ENCODE data around the gene GREM1. TPM values are rescaled to one million over a fixed set of nuclear protein-coding genes. Genes with fewer than 3 reads are reported as not detected.

Gene GREM1
- total and polyA plus RNA-seq, 2 donors (not counting 3 experiments of a cell fraction or from before 2014, with no cell fraction given): not detected

- intact Hi-C loops (cut with micrococcal nuclease): no loop called here
- Histone ChIP-seq H3K4me1 (ENCODE audit: control insufficient read depth, extremely low read depth, insufficient read depth, low read length) (peaks cover 2% of the 10 kb centered on the region), H3K4me3 (replicated peaks in 1 of 3; ENCODE audit: insufficient read depth in 1 of 3, low read depth in 1 of 3, low read length in 3 of 3) (no peak overlapping the region), H3K4me2 (ENCODE audit: insufficient read depth, low read length) (no peak overlapping the region), H3K79me2 (ENCODE audit: control insufficient read depth, insufficient read depth, low read length) (no peaks in the 10 kb centered on the region), H3K9me3 (replicated peaks; ENCODE audit: control insufficient read depth, insufficient read depth, low read length) (no peaks in the 10 kb centered on the region), H2AFZ (ENCODE audit: low read depth, low read length) (no peak overlapping the region), H4K20me1 (replicated peaks; ENCODE audit: control insufficient read depth, extremely low read depth, insufficient read depth, low read length) (no peaks in the 10 kb centered on the region), H3K27me3 (ENCODE audit: control insufficient read depth in 2 of 2, insufficient read depth in 2 of 2, low read length in 2 of 2) (peaks cover 0 to under 1% of the 10 kb centered on the region in 2 experiments), H3K9ac (replicated peaks; ENCODE audit: extremely low read depth, insufficient read depth, low read length) (no peak overlapping the region), H3K36me3 (ENCODE audit: control insufficient read depth in 2 of 2, extremely low read depth in 1 of 2, insufficient read depth in 2 of 2, low read length in 2 of 2) (no peaks in the 10 kb centered on the region), H3K27ac (ENCODE audit: insufficient read depth, low read depth, low read length) (no peak overlapping the region), H3K9me1 (replicated peaks; ENCODE audit: control insufficient read depth, extremely low read depth, insufficient read depth, low read length) (no peaks in the 10 kb centered on the region)
- FAIRE-seq (no peak), DNase-seq (ENCODE audit: low read depth, low spot score) (no peak)
- POLR2A ChIA-PET: no interaction called here
- CTCF ChIA-PET: interaction anchor here (1.0 to 1.6 kb wide), 5 partner anchors 17 to 268 kb away, joined by 3 to 4 read pairs (median 3); no protein-coding TSS in a partner anchor
- dilution Hi-C loops (cut with MboI; ENCODE audit: extremely low pct_ligation_motif_present, low sequenced_read_pairs): loop anchor here (25.0 kb wide), 1 partner anchor 299 kb away; no protein-coding TSS in a partner anchor
- TF ChIP-seq MYC (IDR thresholded peaks at IDR 0.05; ENCODE audit: low read depth, low read length) (no peak), MAX (IDR thresholded peaks at IDR 0.05; ENCODE audit: insufficient read depth, insufficient read length) (no peak), FOS (IDR thresholded peaks at IDR 0.05; ENCODE audit: borderline replicate concordance, insufficient read depth, low read length) (no peak), EZH2 (IDR thresholded peaks at IDR 0.05; ENCODE audit: borderline replicate concordance, low read depth, low read length, severe bottlenecking) (no peak)
- no TSS peak for BruUV-seq (replicated peaks)
Observed at GRCh38 chr15:32688151-32688639, 29.6 kb upstream of the GREM1 start.

- H3K9me3 ChIP-seq (replicated peaks; ENCODE audit: control insufficient read depth, insufficient read depth, low read length): no peaks in the 10 kb centered on the region
- H3K4me3 ChIP-seq (replicated peaks in 1 of 3; ENCODE audit: insufficient read depth in 1 of 3, low read depth in 1 of 3, low read length in 3 of 3): no peak overlapping the region
- no TSS peak for BruUV-seq (replicated peaks)
- no peak overlapping the region for H3K4me2 ChIP-seq (ENCODE audit: insufficient read depth, low read length)
- H3K27me3 ChIP-seq (ENCODE audit: control insufficient read depth in 2 of 2, insufficient read depth in 2 of 2, low read length in 2 of 2): peaks cover 0 to 1% of the 10 kb centered on the region in 2 experiments
- ChIA-PET POLR2A (no interaction called here), CTCF (interaction anchor here (1.5 kb wide), 2 partner anchors 11 to 28 kb away, joined by 5 to 6 read pairs; no protein-coding TSS in a partner anchor)
- H2AFZ ChIP-seq (ENCODE audit: low read depth, low read length): no peak overlapping the region
- FAIRE-seq (no peak), DNase-seq (ENCODE audit: low read depth, low spot score) (no peak)
- no peaks in the 10 kb centered on the region for H3K36me3 ChIP-seq (ENCODE audit: control insufficient read depth in 2 of 2, extremely low read depth in 1 of 2, insufficient read depth in 2 of 2, low read length in 2 of 2)
- no peak overlapping the region for H3K9ac ChIP-seq (replicated peaks; ENCODE audit: extremely low read depth, insufficient read depth, low read length)
- H4K20me1 ChIP-seq (replicated peaks; ENCODE audit: control insufficient read depth, extremely low read depth, insufficient read depth, low read length): no peaks in the 10 kb centered on the region
- no peak overlapping the region for H3K27ac ChIP-seq (ENCODE audit: insufficient read depth, low read depth, low read length)
- H3K79me2 ChIP-seq (ENCODE audit: control insufficient read depth, insufficient read depth, low read length): no peaks in the 10 kb centered on the region
- TF ChIP-seq POLR2AphosphoS5 (IDR thresholded peaks at IDR 0.05; ENCODE audit: insufficient read depth, low read depth, low read length) (no peak), JUN (IDR thresholded peaks at IDR 0.05; ENCODE audit: borderline replicate concordance, insufficient read depth, insufficient read length, low read depth) (no peak), EZH2 (IDR thresholded peaks at IDR 0.05; ENCODE audit: borderline replicate concordance, low read depth, low read length, severe bottlenecking) (no peak), FOS (IDR thresholded peaks at IDR 0.05; ENCODE audit: borderline replicate concordance, insufficient read depth, low read length) (no peak), MAX (IDR thresholded peaks at IDR 0.05; ENCODE audit: insufficient read depth, insufficient read length) (no peak), POLR2A (IDR thresholded peaks at IDR 0.05; ENCODE audit: low read depth, low read length) (no peak)
- dilution Hi-C loops (cut with MboI; ENCODE audit: extremely low pct_ligation_motif_present, low sequenced_read_pairs): loop anchor here (25.0 kb wide), 1 partner anchor 296 kb away; no protein-coding TSS in a partner anchor
- H3K4me1 ChIP-seq (ENCODE audit: control insufficient read depth, extremely low read depth, insufficient read depth, low read length): no peaks in the 10 kb centered on the region
- intact Hi-C loops (cut with micrococcal nuclease): no loop called here
- H3K9me1 ChIP-seq (replicated peaks; ENCODE audit: control insufficient read depth, extremely low read depth, insufficient read depth, low read length): no peaks in the 10 kb centered on the region
Observed at GRCh38 chr15:32690941-32691688, 26.7 kb upstream of the GREM1 start.

Measured in endothelial cell of umbilical vein (primary cell).